CMK (cell line): Measurements from ENCODE around the gene TRPV6.

Experiments
- DNase-seq: peaks from one replicate; pipeline ENCODE4 v3.0.0-alpha.2; 2010; ENCODE audit warnings: low read depth

TRPV6 gene

GRCh38 chr7:142885311-142886230, at the start of gene TRPV6:
Gene TRPV6, minus strand, starts transcription at chr7:142885745.
- no peak for DNase-seq

- DNase-seq = no peak
Observed at GRCh38 chr7:142934056-142934455, 48.5 kb upstream of the TRPV6 start.

GRCh38 chr7:142933624-142934023, 48.1 kb upstream of the TRPV6 start, which contains the start of gene TRPV5:
Gene TRPV5, minus strand, starts transcription at chr7:142933746. Its CDS starts 287 bp downstream, at chr7:142933459.
- no peak for DNase-seq

GRCh38 chr7:142933092-142933475, 47.5 kb upstream of the TRPV6 start:
- no peak for DNase-seq

GRCh38 chr7:142932386-142933091, 47.0 kb upstream of the TRPV6 start:
- no peak for DNase-seq

GRCh38 chr7:142930126-142930730, 44.7 kb upstream of the TRPV6 start:
- no peak for DNase-seq

- no peak for DNase-seq
Observed at GRCh38 chr7:142927949-142928348, 42.4 kb upstream of the TRPV6 start.

GRCh38 chr7:142927085-142927745, 41.7 kb upstream of the TRPV6 start:
- no peak for DNase-seq

- no peak for DNase-seq
Observed at GRCh38 chr7:142925413-142925812, 39.9 kb upstream of the TRPV6 start.

- no peak for DNase-seq
Observed at GRCh38 chr7:142923391-142923790, 37.8 kb upstream of the TRPV6 start.

GRCh38 chr7:142919656-142920055, 34.1 kb upstream of the TRPV6 start:
- DNase-seq = no peak

- no peak for DNase-seq
Observed at GRCh38 chr7:142918901-142919300, 33.4 kb upstream of the TRPV6 start.

- DNase-seq = no peak
Observed at GRCh38 chr7:142917447-142917846, 31.9 kb upstream of the TRPV6 start.

GRCh38 chr7:142916508-142916907, 31.0 kb upstream of the TRPV6 start:
- DNase-seq = no peak

GRCh38 chr7:142915315-142915714, 29.8 kb upstream of the TRPV6 start:
- no peak for DNase-seq

GRCh38 chr7:142914121-142914520, 28.6 kb upstream of the TRPV6 start:
- no peak for DNase-seq

GRCh38 chr7:142913566-142913965, 28.0 kb upstream of the TRPV6 start:
- no peak for DNase-seq

GRCh38 chr7:142913051-142913450, 27.5 kb upstream of the TRPV6 start:
- DNase-seq = no peak

- DNase-seq = no peak
Observed at GRCh38 chr7:142910481-142910880, 24.9 kb upstream of the TRPV6 start.

- no peak for DNase-seq
Observed at GRCh38 chr7:142910031-142910433, 24.5 kb upstream of the TRPV6 start.

- no peak for DNase-seq
Observed at GRCh38 chr7:142908921-142909890, 23.7 kb upstream of the TRPV6 start.
